NCI-H2107 (cell line): ENCODE results near the gene NDST1.
"Not testable (repeated sequence)": the region's sequence is repeated elsewhere in the genome, so short reads cannot be mapped to it uniquely, and the experiment has no call there.

Experiments
- DNase-seq: peaks from one replicate; lab custom pipeline; 2025; lab: John Stamatoyannopoulos, UW

NDST1 gene

GRCh38 chr5:150507474-150508276 is at the start of gene NDST1:
Gene NDST1 (plus strand): TSS chr5:150508131. CDS start chr5:150521255, 13,124 bp downstream.
- no peak for DNase-seq

DNA sequence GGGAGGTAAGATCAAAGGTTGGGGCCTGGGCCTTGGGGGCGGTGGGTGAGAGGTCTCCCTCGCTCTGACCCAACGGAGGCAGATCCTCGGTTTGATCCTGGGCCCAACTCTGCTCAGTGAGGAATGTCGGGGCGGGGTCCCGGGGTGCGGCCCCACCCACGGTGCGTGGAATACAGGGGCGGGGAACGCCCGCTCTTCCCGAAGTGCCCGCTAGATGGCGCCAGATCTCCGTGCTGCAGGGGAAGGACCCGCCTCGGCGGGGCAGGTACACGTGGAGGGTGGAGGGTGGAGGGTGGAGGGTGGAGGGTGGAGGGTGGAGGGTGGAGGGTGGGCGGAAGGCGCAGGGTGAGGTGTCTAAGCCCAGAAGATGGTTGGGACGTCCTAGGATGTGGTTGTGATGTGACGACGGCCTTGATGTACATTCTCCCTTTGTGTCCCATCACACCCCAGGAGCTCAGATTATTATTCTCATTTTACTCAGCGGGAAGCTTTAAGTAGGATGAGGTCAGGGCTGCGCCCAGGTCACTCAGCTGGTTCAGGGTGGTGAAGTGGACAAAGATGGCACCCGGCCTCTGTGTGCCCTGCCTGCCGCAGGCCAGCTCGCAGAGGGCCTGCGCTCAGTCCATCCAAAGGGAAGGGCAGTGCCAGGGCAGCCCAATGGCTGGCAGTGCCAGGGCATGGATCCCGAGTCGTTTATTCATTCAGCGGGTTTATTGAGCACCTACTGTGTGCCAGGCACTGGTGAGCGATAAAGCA is 49.0 kb upstream of the NDST1 start:
- DNase-seq, result no peak

GRCh38 chr5:150460781-150461180 is 47.1 kb upstream of the NDST1 start:
- no peak for DNase-seq

DNA sequence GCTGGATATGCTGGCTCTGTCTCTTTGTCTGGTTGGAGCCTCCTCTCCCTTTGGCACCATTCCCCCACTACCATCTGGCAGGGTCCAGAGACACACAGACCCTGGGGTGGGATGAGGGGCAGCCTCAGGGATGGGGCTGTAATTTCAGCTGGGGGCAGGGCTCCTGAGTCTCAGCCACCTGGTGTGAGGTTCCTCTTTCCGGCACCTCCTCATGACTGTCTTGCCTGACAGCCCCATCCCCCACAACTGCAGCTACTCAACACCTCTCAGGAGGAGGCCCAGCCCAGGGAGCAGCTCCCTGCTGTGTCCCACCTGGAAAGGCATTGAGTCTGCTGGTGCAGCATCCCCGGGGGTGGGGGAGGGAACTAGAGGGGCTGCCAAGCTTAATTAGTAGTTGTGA is 46.7 kb upstream of the NDST1 start:
- DNase-seq, result peak; percentile 18

DNA sequence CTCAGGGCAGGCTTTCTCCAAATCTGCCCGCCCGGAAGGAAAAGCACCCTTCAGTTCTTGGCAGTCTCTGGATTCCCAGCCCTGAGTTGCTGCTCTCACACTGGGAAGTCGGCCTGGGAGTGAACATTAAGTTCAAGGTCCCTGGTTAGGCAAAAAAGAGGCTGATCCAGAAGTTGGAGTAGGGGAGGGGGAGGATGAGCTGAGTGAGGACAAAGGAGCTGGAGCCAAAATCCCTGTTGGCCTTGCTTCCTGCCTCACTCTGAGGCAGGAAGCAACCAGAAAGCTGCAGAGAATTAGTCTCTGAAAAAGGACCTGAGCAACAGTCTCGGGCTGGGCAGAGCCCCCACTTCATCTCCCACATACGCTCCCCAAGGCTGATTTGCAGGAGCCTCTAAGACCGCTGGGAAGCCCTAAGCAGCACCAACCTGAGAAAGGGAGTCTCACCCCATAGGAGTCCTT is 43.3 kb upstream of the NDST1 start:
- no peak for DNase-seq

- no peak for DNase-seq
These were observed 42.0 kb upstream of the NDST1 start for GRCh38 chr5:150465927-150466326.

- DNase-seq, result no peak
These were observed 39.7 kb upstream of the NDST1 start for GRCh38 chr5:150468206-150468605.

GRCh38 chr5:150469718-150470469 is 38.0 kb upstream of the NDST1 start:
- no peak for DNase-seq

GRCh38 chr5:150473673-150474358 is 34.1 kb upstream of the NDST1 start:
- no peak for DNase-seq

DNA sequence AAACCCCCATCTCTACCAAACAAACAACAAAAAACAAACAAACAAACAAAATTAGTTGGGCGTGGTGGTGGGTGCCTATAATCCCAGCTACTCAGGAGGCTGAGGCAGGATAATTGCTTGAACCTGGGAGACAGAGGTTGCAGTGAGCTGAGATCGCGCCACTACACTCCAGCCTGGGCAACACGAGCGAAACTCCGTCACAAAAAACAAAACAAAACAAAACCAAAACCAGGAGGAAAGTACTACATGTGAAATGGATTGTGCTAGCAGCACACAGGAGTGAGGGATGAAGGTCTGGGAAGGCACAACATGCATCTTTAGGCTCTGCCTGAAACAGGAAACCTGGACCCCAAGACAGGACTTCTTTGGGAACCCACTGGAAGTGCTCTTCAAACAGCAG is 31.4 kb upstream of the NDST1 start:
- not testable (repeated sequence) for DNase-seq

GRCh38 chr5:150479416-150479815 is 28.5 kb upstream of the NDST1 start:
- DNase-seq, result no peak

DNA sequence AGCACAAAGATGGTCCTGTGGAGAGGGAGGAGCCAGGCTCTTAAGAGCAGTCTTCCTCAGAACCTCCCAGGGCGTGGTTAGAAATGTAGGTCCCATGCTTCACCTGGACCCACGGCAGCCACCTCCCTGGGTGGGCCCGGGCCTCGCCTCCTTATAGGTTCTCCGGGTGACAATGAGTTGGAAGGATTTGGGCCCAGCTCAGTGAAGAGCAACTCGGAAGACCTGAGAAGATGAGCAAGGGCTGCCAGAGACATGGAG is 26.3 kb upstream of the NDST1 start:
- DNase-seq, result no peak

DNA sequence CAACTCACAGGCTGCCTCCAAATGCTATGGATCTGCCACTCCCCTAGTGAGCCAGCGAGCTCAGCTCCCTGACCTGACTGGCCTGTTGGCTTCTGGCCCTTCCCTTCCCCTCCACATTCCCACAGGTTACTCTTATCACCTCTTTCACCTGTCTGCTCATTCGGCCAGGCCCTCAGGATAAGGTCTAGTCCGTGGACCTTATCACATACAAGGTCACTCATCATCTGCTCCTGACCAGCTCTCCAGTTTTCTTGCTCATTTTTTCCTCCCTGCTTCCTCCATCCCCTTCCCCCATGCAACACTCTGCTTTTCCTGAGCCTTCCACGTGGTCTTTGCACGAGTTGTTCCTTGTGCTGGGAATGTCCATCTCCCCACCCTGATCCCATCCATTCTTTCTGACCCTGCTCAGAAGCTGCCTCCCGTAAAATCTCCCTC is 25.9 kb upstream of the NDST1 start:
- DNase-seq, result no peak

DNA sequence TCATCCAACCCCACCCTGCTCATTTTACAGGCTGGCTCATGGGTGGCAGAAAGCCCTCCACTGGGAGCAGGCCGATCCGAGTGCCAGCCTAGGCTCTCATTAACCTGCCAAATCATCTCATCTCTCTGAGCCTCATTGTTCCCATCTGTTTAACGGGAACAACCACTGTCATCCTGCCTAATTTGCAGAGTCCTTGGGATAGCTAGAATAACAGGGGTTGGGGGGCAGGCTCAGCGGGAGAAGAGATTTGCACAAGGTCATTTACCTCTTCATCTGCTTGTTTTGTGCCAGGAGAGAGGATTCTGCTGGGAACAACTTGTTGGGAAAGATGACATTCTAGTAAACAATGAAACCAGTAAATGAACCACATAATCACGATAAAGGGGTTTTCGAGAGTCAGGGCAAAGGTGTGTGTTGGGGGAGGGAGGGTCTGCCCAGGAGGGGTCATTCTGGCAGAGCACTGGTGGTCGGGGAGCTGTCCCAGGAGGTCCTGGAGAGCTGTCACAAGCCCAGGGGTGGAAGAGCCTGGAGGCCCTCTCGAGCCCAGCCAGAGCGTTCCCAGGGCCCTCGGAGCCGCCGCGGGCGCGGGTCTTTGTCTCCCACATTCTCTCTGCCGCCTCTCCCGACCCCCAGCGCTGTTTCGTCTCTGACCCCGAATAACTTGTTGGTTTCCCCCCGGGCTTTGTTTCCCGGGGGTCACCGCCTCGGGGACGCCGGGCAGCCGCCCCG is 22.8 kb upstream of the NDST1 start:
- no peak for DNase-seq

- DNase-seq, result no peak
These were observed 22.1 kb upstream of the NDST1 start for GRCh38 chr5:150485693-150486401.

GRCh38 chr5:150486402-150487198 is 21.3 kb upstream of the NDST1 start:
- no peak for DNase-seq

DNA sequence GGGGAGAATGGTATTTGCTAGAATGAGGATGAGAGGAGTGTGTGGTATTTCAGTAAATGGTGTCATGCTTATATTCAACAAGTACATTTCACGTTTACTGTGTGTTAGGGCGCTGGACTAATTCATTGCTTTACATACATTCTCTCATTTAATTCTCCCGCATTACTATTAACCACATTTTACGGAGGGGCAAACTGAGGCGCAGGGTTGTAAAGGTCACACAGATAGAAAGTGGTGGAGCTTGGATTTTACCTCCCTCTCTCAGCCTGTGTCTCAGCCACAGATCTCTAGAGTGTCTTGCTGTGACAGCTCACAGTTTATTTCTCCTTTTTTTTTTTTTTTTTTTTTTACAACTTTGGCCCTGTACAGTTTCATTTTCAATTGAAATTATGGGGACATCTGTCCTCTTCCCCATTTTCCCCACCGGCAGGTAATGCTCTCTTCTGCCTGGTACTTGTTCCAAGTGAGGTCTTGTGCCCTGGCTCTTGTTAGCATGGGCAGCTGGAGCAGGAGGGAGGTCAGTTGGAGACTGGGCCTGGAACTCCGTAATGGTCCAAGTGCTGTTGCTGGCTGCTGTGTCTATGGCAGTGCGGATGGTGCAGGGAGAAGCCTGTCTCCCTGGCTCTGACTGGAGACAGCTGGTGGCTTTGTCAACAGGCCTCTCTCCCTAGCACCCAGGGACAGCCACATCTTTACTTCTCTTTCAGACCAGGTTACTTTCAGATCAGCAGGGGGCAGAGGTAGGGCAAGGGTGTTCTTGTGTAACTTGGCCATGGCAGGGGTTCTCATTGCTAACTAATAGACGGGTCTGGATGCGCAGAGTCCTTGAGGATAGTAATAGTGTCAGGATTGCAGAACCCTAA is 20.5 kb upstream of the NDST1 start:
- DNase-seq, result no peak

GRCh38 chr5:150488519-150489359 is 19.2 kb upstream of the NDST1 start:
- no peak for DNase-seq
